IMR-90 (cell line): ENCODE measurements around the gene VAV3. TPM values are rescaled to one million over a fixed set of nuclear protein-coding genes. Genes with fewer than 3 reads are reported as not detected.

Source experiments
- ATAC-seq: fragments of 200-7000 bp; cut with Tn5 transposase; 2 replicates; pipeline ENCODE4 v1.9.1; 2020; ENCODE audit warnings: low read depth, mild to moderate bottlenecking, moderate library complexity
- BruUV-seq: library from RNA; stranded (reverse); fragments of 400-500 nt; replicated peaks from 2 replicates; lab custom pipeline; 2021; lab: Mats Ljungman, UMichigan
- CTCF ChIA-PET: fragments of 300-600 bp; formaldehyde crosslinking; extraction: SDS; loops from one replicate; lab custom pipeline; 2021; ENCODE audit warnings: antibody characterized with exemption; lab: Yijun Ruan, JAX
- POLR2A ChIA-PET: fragments of 300-600 bp; sonication (Branson Sonifier 250); formaldehyde crosslinking; loops from one replicate; lab custom pipeline; 2022; ENCODE audit warnings: antibody characterized with exemption; ENCODE audit not compliant: unreplicated experiment; lab: Charles Lee
- DNase-seq: peaks from one replicate; pipeline ENCODE4 v3.0.0; 2013
- H2AFZ ChIP-seq: replicated peaks from 2 replicates; pipeline ENCODE3; 2013; ENCODE audit warnings: low read length, mild to moderate bottlenecking; ENCODE audit not compliant: poor library complexity
- H2AK5ac ChIP-seq: 2 replicates; pipeline ENCODE4 v1.6.1; 2013; ENCODE audit warnings: low read depth, low read length, inconsistent platforms
- H2AK9ac ChIP-seq: replicated peaks from 2 replicates; pipeline ENCODE3; 2013; ENCODE audit warnings: mild to moderate bottlenecking, low read depth, low read length, moderate library complexity; ENCODE audit not compliant: poor library complexity
- H2BK120ac ChIP-seq: 2 replicates; pipeline ENCODE4 v1.6.1; 2013; ENCODE audit warnings: low read depth, low read length, inconsistent platforms
- H2BK15ac ChIP-seq: 3 replicates; pipeline ENCODE4 v1.6.1; 2013; ENCODE audit warnings: low read depth, low read length, inconsistent platforms
- H2BK20ac ChIP-seq: 2 replicates; pipeline ENCODE4 v1.6.1; 2013; ENCODE audit warnings: low read depth, mild to moderate bottlenecking, inconsistent platforms, low read length, moderate library complexity
- H2BK5ac ChIP-seq: 2 replicates; pipeline ENCODE4 v1.6.1; 2013; ENCODE audit warnings: mild to moderate bottlenecking, low read depth, low read length, inconsistent platforms; ENCODE audit not compliant: poor library complexity, severe bottlenecking
- H3K14ac ChIP-seq: replicated peaks from 2 replicates; pipeline ENCODE4 v1.6.1; 2013; ENCODE audit warnings: low read depth, low read length, inconsistent platforms
- H3K18ac ChIP-seq: 2 replicates; pipeline ENCODE4 v1.6.1; 2013; ENCODE audit warnings: low read depth, low read length, control low read depth
- H3K23ac ChIP-seq: 2 replicates; pipeline ENCODE4 v1.6.1; 2013; ENCODE audit warnings: low read depth, low read length, inconsistent platforms
- H3K27ac ChIP-seq: 2 replicates; pipeline ENCODE4 v1.5.1; 2013; ENCODE audit warnings: mild to moderate bottlenecking, control low read depth, low read length; ENCODE audit not compliant: insufficient read depth
- H3K27me3 ChIP-seq: 2 replicates; pipeline ENCODE4 v1.6.1; 2013; ENCODE audit warnings: low read length; ENCODE audit not compliant: control insufficient read depth, insufficient read depth
- H3K36me3 ChIP-seq: 2 replicates; pipeline ENCODE4 v1.6.1; 2013; ENCODE audit warnings: low read length, mixed read lengths; ENCODE audit not compliant: control insufficient read depth, insufficient read depth
- H3K4ac ChIP-seq: 2 replicates; pipeline ENCODE4 v1.6.1; 2013; ENCODE audit warnings: low read depth, low read length, inconsistent platforms
- H3K4me1 ChIP-seq: 2 replicates; pipeline ENCODE4 v1.6.1; 2013; ENCODE audit warnings: low read length, mixed read lengths; ENCODE audit not compliant: control insufficient read depth, insufficient read depth
- H3K4me2 ChIP-seq: 2 replicates; pipeline ENCODE4 v1.6.1; 2013; ENCODE audit warnings: low read depth, mild to moderate bottlenecking, control low read depth, low read length, moderate library complexity
- H3K4me3 ChIP-seq: 2 replicates; pipeline ENCODE4 v1.5.1; 2013; ENCODE audit warnings: low read depth, mild to moderate bottlenecking, control low read depth, low read length, moderate library complexity; ENCODE audit not compliant: insufficient read depth
- H3K56ac ChIP-seq: 2 replicates; pipeline ENCODE4 v1.6.1; 2013; ENCODE audit warnings: low read length, inconsistent platforms; ENCODE audit not compliant: insufficient read depth; ENCODE audit errors: extremely low read depth
- H3K79me1 ChIP-seq, 2 experiments: 2 replicates each; pipeline ENCODE4 v1.6.1; 2013; ENCODE audit warnings: low read length in 2 of 2, inconsistent platforms in 1 of 2, low read depth in 1 of 2
- H3K9ac ChIP-seq: 2 replicates; pipeline ENCODE4 v1.6.1; 2013; ENCODE audit warnings: low read depth, low read length, control low read depth
- H3K9me1 ChIP-seq: 2 replicates; pipeline ENCODE4 v1.6.1; 2013; ENCODE audit warnings: low read length, inconsistent platforms; ENCODE audit not compliant: insufficient read depth
- H3K9me3 ChIP-seq: 2 replicates; pipeline ENCODE4 v1.6.1; 2013; ENCODE audit warnings: low read length; ENCODE audit not compliant: control insufficient read depth, insufficient read depth
- H4K20me1 ChIP-seq: 2 replicates; pipeline ENCODE4 v1.6.1; 2013; ENCODE audit warnings: low read length, inconsistent platforms; ENCODE audit not compliant: insufficient read depth
- H4K5ac ChIP-seq: 2 replicates; pipeline ENCODE4 v1.6.1; 2013; ENCODE audit warnings: mild to moderate bottlenecking, low read depth, low read length, control low read depth
- H4K8ac ChIP-seq, 2 experiments: 2 replicates each; pipeline ENCODE4 v1.6.1; 2013; ENCODE audit warnings: low read depth in 2 of 2, low read length in 2 of 2, control low read depth in 1 of 2, inconsistent platforms in 1 of 2
- H4K91ac ChIP-seq: 2 replicates; pipeline ENCODE4 v1.6.1; 2013; ENCODE audit warnings: low read depth, low read length, inconsistent platforms; ENCODE audit not compliant: insufficient read depth
- CEBPB ChIP-seq: IDR thresholded peaks from 2 replicates; pipeline ENCODE4 v1.6.1; 2012; ENCODE audit warnings: low read depth, low read length, improper control_type of control experiment
- RAD21 ChIP-seq: IDR thresholded peaks from 2 replicates; pipeline ENCODE4 v1.6.1; 2012; ENCODE audit warnings: low read length, improper control_type of control experiment
- WGBS, 2 experiments: methylation state at CpG; one replicate each; pipeline versions ENCODE4 v1.1.5 to v1.1.7; 2013; ENCODE audit warnings: missing lambda C conversion rate in 2 of 2; ENCODE audit not compliant: insufficient read length in 1 of 2; ENCODE audit errors: extremely low coverage in 2 of 2; 5-methylcytosine and 5-hydroxymethylcytosine counted together
- dilution Hi-C: fragments of 300-500 bp; cut with HindIII; formaldehyde crosslinking; loops from one replicate; pipeline ENCODE4 v1.14.3; 2018; ENCODE audit warnings: low sequenced_read_pairs; ENCODE audit not compliant: unreplicated experiment
- in situ Hi-C: fragments of 300-500 bp; cut with MboI; formaldehyde crosslinking; loops from 3 replicates; pipeline ENCODE4 v1.14.3; 2019; ENCODE audit warnings: low sequenced_read_pairs, inconsistent platforms, mixed read lengths
- intact Hi-C: fragments of 100-400 bp; cut with micrococcal nuclease; formaldehyde crosslinking; loops from 2 replicates; pipeline ENCODE4 v1.10.0; 2022
- polyA plus RNA-seq, 3 experiments: library from polyadenylated mRNA; depleted of rRNA; stranded (reverse); fragments of >200 nt; gene quantifications; 2 replicates each; pipeline ENCODE4 v1.2.3, GENCODE V29; 2012; ENCODE audit warnings: low replicate concordance in 1 of 3
- total RNA-seq: library from RNA; depleted of rRNA; stranded (reverse); fragments of >200 nt; gene quantifications from 2 replicates; pipeline ENCODE4 v1.2.3, GENCODE V29; 2012
- TF ChIP-seq, protein P1 (sequence below): fragments of 150-350 bp; IDR thresholded peaks from 2 replicates; pipeline ENCODE4 v1.6.1; 2016; ENCODE audit warnings: low read depth, mild to moderate bottlenecking, low read length, moderate library complexity, borderline replicate concordance

VAV3 gene
- total and polyA plus RNA-seq, 2 of the 4 experiments (the other 2 are of a cell fraction), result 0.12 to 0.18 TPM

DNA sequence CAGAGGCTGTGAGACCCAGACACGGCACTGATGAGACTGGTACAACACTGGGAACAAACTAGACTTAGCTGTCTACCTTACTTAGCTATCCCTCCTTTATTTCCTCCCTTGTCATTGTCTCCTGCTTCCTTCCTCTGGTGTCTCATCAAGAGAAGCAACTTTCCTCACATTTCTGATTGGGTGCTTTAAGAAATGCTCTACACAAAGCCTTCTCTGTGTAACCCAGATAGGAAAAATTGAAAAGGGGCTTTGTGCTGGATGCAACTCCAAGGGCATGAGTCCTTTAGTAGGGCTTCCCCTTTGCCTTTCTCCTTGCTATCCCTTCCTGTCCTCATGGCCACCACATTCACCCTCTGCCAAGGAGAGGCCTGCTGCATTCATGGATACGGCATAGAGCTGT, 274.5 kb downstream of the VAV3 start:
- H4K91ac ChIP-seq, result no peak overlapping the region
- H4K20me1 ChIP-seq, result no peaks in the 10 kb centered on the region
- no peaks in the 10 kb centered on the region for H3K9me3 ChIP-seq
- in situ Hi-C loops, result no loop called here
- CTCF ChIA-PET, result no interaction called here
- no peak overlapping the region for H3K56ac ChIP-seq
- TF ChIP-seq CEBPB (no peak), RAD21 (no peak)
- TF ChIP-seq, protein P1, sequence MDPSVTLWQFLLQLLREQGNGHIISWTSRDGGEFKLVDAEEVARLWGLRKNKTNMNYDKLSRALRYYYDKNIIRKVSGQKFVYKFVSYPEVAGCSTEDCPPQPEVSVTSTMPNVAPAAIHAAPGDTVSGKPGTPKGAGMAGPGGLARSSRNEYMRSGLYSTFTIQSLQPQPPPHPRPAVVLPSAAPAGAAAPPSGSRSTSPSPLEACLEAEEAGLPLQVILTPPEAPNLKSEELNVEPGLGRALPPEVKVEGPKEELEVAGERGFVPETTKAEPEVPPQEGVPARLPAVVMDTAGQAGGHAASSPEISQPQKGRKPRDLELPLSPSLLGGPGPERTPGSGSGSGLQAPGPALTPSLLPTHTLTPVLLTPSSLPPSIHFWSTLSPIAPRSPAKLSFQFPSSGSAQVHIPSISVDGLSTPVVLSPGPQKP, result no peak
- H3K27me3 ChIP-seq, result no peaks in the 10 kb centered on the region
- H3K79me1 ChIP-seq, result no peaks in the 10 kb centered on the region
- no peak overlapping the region for H2AFZ ChIP-seq
- H2BK20ac ChIP-seq, result no peak overlapping the region
- H2BK15ac ChIP-seq, result no peak overlapping the region
- H3K9ac ChIP-seq, result no peak overlapping the region
- no peak overlapping the region for H2AK5ac ChIP-seq
- dilution Hi-C loops, result no loop called here
- no peak overlapping the region for H4K8ac ChIP-seq
- no TSS peak for BruUV-seq
- no peak overlapping the region for H3K27ac ChIP-seq
- no peak overlapping the region for H3K4ac ChIP-seq
- H3K4me3 ChIP-seq, result no peak overlapping the region
- H3K18ac ChIP-seq, result no peak overlapping the region
- H3K4me1 ChIP-seq, result no peaks in the 10 kb centered on the region
- DNase-seq (no peak), ATAC-seq (no peak)
- no peak overlapping the region for H2AK9ac ChIP-seq
- H2BK120ac ChIP-seq, result no peak overlapping the region
- intact Hi-C loops, result no loop called here
- no peaks in the 10 kb centered on the region for H3K9me1 ChIP-seq
- no peak overlapping the region for H3K4me2 ChIP-seq
- H3K36me3 ChIP-seq, result no peaks in the 10 kb centered on the region
- POLR2A ChIA-PET, result no interaction called here
- no peak overlapping the region for H4K5ac ChIP-seq
- H3K14ac ChIP-seq, result no peak overlapping the region
- H3K23ac ChIP-seq, result no peak overlapping the region
- WGBS, 2 experiments, result no CpG with 5 or more reads among the region's 2 CpGs
- no peak overlapping the region for H2BK5ac ChIP-seq
